Large intestine (tissue), 3 donors: ENCODE results near the gene UBA7. TPM values are rescaled to one million over a fixed set of nuclear protein-coding genes. Genes with fewer than 3 reads are reported as not detected.

Experiments used
- DNase-seq, 2 donors: peaks; one replicate each; pipeline versions ENCODE4 v3.0.0 to v3.0.0-alpha.2; 2013
- H3K27ac ChIP-seq: one replicate; pipeline ENCODE4 v1.5.1; 2013; ENCODE audit warnings: low read length
- H3K27me3 ChIP-seq: 2 replicates; pipeline ENCODE4 v1.6.1; 2013; ENCODE audit warnings: low read length; ENCODE audit not compliant: control insufficient read depth, insufficient read depth
- H3K36me3 ChIP-seq: 2 replicates; pipeline ENCODE4 v1.6.1; 2013; ENCODE audit warnings: low read length; ENCODE audit not compliant: control insufficient read depth, insufficient read depth
- H3K4me1 ChIP-seq: one replicate; pipeline ENCODE4 v1.6.1; 2013; ENCODE audit warnings: low read length; ENCODE audit not compliant: control insufficient read depth, insufficient read depth
- H3K4me3 ChIP-seq: one replicate; pipeline ENCODE4 v1.5.1; 2013; ENCODE audit warnings: low read length
- H3K9me3 ChIP-seq: one replicate; pipeline ENCODE4 v1.6.1; 2013; ENCODE audit warnings: mild to moderate bottlenecking, low read depth, low read length, moderate library complexity; ENCODE audit not compliant: control insufficient read depth
- WGBS: methylation state at CpG from one replicate; pipeline ENCODE4 v1.1.5; 2013; ENCODE audit warnings: low lambda C conversion rate; ENCODE audit not compliant: insufficient coverage; 5-methylcytosine and 5-hydroxymethylcytosine counted together
- polyA plus RNA-seq: library from polyadenylated mRNA; unstranded; fragments of 120-200 nt; gene quantifications from one replicate; pipeline ENCODE4 v1.2.1, GENCODE V29; 2013

UBA7 gene
- polyA plus RNA-seq, 1 donor = 60.4 TPM

GRCh38 chr3:49769286-49769915 lies 44.4 kb downstream of the UBA7 start:
- DNase-seq = no peak
- WGBS = 80% methylated on average over 1 of the region's 3 CpGs

DNA sequence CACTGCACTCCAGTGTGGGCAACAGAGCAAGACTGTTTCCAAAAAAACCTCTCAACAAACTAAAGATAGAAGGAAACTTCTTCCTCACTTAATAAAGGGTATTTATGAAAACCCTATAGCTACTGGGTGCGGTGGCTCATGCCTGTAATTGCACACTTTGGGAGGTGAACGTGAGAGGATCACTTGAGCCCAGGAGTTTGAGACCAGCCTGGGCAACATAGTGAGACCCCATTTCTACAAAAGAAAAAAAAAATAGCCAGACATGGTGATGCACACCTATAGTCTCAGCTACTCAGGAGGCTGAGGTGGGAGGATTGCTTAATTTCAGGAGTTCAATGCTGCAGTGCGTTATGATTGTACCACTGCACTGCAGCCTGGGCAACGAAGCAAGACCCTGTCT lies 49.8 kb downstream of the UBA7 start:
- DNase-seq = no peak
- WGBS = no CpG with 5 or more reads among the region's 4 CpGs
- H3K27ac ChIP-seq = no peak overlapping the region
- no peaks in the 10 kb centered on the region for H3K27me3 ChIP-seq
- no peak overlapping the region for H3K4me3 ChIP-seq
- no peaks in the 10 kb centered on the region for H3K9me3 ChIP-seq
- H3K36me3 ChIP-seq = peaks cover 13% of the 10 kb centered on the region
- no peaks in the 10 kb centered on the region for H3K4me1 ChIP-seq

More at GRCh38 chr3:49769286-49769915, 44.4 kb downstream of the UBA7 start:
- no peaks in the 10 kb centered on the region for H3K4me1 ChIP-seq
- no peak overlapping the region for H3K4me3 ChIP-seq
- no peak overlapping the region for H3K27ac ChIP-seq
- no peaks in the 10 kb centered on the region for H3K27me3 ChIP-seq
- H3K36me3 ChIP-seq = peaks cover 12% of the 10 kb centered on the region
- no peaks in the 10 kb centered on the region for H3K9me3 ChIP-seq

DNA sequence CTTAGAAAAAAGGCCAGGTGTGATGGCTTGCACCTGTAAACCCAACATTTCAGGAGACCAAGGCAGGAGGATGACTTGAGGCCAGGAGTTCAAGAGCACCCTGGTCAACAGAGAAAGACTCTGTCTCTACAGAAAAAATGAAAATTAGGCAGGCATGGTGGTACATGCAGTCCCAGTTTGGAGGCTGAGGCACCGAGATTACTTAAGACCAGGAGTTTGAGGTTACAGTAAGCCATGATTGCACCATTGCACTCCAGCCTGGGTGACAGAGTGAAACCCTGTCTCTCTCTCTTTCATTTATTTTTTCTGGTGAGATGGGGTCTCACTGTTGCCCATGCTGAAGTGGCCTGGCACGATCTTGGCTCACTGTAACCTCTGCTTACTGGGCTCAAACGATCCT lies 52.1 kb downstream of the UBA7 start:
- Histone ChIP-seq H3K27ac (no peak overlapping the region), H3K4me3 (no peak overlapping the region), H3K4me1 (no peaks in the 10 kb centered on the region), H3K27me3 (no peaks in the 10 kb centered on the region), H3K9me3 (no peaks in the 10 kb centered on the region), H3K36me3 (peaks cover 13% of the 10 kb centered on the region)
- DNase-seq = no peak
- no CpG with 5 or more reads among the region's 3 CpGs for WGBS

DNA sequence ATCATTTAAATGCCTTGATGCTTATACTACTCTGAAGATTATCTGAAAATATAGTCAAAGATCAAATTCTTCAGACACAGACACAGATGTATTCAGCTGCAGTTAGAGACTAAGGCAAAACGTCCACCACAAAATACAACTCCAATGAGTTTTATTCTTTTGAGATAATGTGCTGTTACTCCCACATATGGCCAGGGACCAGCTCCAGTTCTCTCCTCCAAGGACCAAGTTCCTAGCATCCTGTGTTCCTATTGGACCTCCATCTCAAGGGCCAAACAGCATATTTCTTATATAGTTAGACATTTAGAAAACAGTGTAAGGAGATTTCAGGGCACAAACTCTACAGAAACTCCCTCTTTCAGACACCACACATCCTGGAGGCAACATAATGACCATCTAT lies 54.5 kb downstream of the UBA7 start:
- no peak for DNase-seq
- no peaks in the 10 kb centered on the region for H3K4me1 ChIP-seq
- no peak overlapping the region for H3K27ac ChIP-seq
- H3K27me3 ChIP-seq = no peaks in the 10 kb centered on the region
- H3K4me3 ChIP-seq = no peak overlapping the region
- H3K36me3 ChIP-seq = peaks cover 8% of the 10 kb centered on the region
- H3K9me3 ChIP-seq = no peaks in the 10 kb centered on the region
- no CpG with 5 or more reads among the region's 1 CpG for WGBS

GRCh38 chr3:49757197-49757596 lies 56.6 kb downstream of the UBA7 start:
- Histone ChIP-seq H3K36me3 (peaks cover 4% of the 10 kb centered on the region), H3K4me3 (no peak overlapping the region), H3K4me1 (no peaks in the 10 kb centered on the region), H3K9me3 (no peaks in the 10 kb centered on the region), H3K27me3 (no peaks in the 10 kb centered on the region), H3K27ac (no peak overlapping the region)
- no CpG with 5 or more reads among the region's 2 CpGs for WGBS
- DNase-seq = no peak

GRCh38 chr3:49756036-49756435 lies 57.7 kb downstream of the UBA7 start:
- DNase-seq = no peak
- H3K27me3 ChIP-seq = no peaks in the 10 kb centered on the region
- no peaks in the 10 kb centered on the region for H3K36me3 ChIP-seq
- H3K9me3 ChIP-seq = no peaks in the 10 kb centered on the region
- WGBS = no CpG with 5 or more reads among the region's 1 CpG
- no peak overlapping the region for H3K27ac ChIP-seq
- H3K4me3 ChIP-seq = no peak overlapping the region
- peaks cover under 1% of the 10 kb centered on the region for H3K4me1 ChIP-seq

Other genes with a start within 250 kb of the UBA7 start
- gene APEH, start 139.6 kb downstream of the UBA7 start, polyA plus RNA-seq = 84.3 TPM
- gene MST1, start 124.5 kb downstream of the UBA7 start, polyA plus RNA-seq = 464 TPM
- gene RNF123, start 124.4 kb downstream of the UBA7 start, polyA plus RNA-seq = 35.6 TPM
- gene AMIGO3, start 94.3 kb downstream of the UBA7 start, polyA plus RNA-seq = 1.3 TPM
- 17.8 TPM for gene GMPPB, start 90.0 kb downstream of the UBA7 start, polyA plus RNA-seq
- 27.1 TPM for gene IP6K1, start 27.4 kb downstream of the UBA7 start, polyA plus RNA-seq
- gene CDHR4, start 14.1 kb downstream of the UBA7 start, polyA plus RNA-seq = 0.10 TPM
- 4.6 TPM for gene INKA1, start 10.7 kb downstream of the UBA7 start, polyA plus RNA-seq
- gene TRAIP, start 42.6 kb upstream of the UBA7 start, polyA plus RNA-seq = 7.4 TPM
- 21.2 TPM for gene CAMKV, start 56.0 kb upstream of the UBA7 start, polyA plus RNA-seq
- 49.8 TPM for gene MST1R, start 89.9 kb upstream of the UBA7 start, polyA plus RNA-seq
- gene MON1A, start 115.9 kb upstream of the UBA7 start, polyA plus RNA-seq = 19.5 TPM
- 153 TPM for gene RBM6, start 126.2 kb upstream of the UBA7 start, polyA plus RNA-seq